Measurements from ENCODE around the gene OR2T29. TPM values are rescaled to one million over a fixed set of nuclear protein-coding genes. Genes with fewer than 3 reads are reported as not detected.

The OR2T29 gene
- total and polyA plus RNA-seq, 2 experiments from 2014 or later = not detected

DNA sequence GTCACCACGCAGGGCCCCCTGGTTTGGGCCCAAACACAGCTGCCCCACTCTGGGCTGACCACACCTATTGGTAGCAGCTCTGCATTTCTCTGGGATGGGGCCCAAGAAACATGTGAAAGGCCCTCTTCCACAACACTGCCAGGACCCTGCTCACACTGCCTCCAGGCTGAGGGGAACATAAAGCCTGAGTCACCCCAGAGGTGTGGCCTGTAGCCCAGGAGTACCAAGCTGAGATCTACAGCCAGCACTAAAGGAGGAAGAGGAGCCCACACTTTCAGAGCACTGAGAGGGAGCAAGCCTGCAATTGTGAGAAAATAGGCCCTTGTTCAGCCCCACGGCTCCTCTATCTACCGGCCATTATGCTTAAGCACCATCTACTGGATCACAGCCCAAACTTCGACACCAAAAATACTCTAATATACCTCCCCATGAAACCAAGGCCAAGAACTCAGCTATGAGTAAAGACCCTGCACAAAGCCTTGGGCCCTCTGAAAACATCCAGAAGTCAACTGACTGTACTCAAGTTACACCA is 49.4 kb upstream of the OR2T29 start (continued):
- no peak for TF ChIP-seq REST (IDR thresholded peaks at IDR 0.05; ENCODE audit: unreplicated experiment)

DNA sequence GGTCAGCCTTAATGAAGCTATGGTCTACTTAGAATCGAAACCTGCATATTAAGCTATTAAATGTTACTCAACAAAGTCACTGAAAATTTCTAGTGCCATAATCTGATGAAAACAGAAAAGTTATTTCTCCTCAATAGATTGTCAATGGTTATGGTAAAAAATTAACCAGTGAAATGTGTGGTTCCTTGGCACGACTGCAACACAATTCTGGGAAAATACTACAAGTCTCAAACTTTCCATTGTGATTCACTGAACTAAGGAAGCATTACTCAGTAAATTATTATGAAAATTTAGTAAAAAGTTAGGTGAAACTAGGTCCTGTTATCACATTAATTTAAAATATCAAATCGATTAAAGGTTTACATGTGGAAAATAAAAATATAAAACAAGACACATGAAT is 47.7 kb upstream of the OR2T29 start:
- Mint-ChIP-seq H3K4me1 (no peaks in the 10 kb centered on the region), H3K36me3 (ENCODE audit: low read depth) (peaks cover 26% of the 10 kb centered on the region)
- TF ChIP-seq, protein P1, sequence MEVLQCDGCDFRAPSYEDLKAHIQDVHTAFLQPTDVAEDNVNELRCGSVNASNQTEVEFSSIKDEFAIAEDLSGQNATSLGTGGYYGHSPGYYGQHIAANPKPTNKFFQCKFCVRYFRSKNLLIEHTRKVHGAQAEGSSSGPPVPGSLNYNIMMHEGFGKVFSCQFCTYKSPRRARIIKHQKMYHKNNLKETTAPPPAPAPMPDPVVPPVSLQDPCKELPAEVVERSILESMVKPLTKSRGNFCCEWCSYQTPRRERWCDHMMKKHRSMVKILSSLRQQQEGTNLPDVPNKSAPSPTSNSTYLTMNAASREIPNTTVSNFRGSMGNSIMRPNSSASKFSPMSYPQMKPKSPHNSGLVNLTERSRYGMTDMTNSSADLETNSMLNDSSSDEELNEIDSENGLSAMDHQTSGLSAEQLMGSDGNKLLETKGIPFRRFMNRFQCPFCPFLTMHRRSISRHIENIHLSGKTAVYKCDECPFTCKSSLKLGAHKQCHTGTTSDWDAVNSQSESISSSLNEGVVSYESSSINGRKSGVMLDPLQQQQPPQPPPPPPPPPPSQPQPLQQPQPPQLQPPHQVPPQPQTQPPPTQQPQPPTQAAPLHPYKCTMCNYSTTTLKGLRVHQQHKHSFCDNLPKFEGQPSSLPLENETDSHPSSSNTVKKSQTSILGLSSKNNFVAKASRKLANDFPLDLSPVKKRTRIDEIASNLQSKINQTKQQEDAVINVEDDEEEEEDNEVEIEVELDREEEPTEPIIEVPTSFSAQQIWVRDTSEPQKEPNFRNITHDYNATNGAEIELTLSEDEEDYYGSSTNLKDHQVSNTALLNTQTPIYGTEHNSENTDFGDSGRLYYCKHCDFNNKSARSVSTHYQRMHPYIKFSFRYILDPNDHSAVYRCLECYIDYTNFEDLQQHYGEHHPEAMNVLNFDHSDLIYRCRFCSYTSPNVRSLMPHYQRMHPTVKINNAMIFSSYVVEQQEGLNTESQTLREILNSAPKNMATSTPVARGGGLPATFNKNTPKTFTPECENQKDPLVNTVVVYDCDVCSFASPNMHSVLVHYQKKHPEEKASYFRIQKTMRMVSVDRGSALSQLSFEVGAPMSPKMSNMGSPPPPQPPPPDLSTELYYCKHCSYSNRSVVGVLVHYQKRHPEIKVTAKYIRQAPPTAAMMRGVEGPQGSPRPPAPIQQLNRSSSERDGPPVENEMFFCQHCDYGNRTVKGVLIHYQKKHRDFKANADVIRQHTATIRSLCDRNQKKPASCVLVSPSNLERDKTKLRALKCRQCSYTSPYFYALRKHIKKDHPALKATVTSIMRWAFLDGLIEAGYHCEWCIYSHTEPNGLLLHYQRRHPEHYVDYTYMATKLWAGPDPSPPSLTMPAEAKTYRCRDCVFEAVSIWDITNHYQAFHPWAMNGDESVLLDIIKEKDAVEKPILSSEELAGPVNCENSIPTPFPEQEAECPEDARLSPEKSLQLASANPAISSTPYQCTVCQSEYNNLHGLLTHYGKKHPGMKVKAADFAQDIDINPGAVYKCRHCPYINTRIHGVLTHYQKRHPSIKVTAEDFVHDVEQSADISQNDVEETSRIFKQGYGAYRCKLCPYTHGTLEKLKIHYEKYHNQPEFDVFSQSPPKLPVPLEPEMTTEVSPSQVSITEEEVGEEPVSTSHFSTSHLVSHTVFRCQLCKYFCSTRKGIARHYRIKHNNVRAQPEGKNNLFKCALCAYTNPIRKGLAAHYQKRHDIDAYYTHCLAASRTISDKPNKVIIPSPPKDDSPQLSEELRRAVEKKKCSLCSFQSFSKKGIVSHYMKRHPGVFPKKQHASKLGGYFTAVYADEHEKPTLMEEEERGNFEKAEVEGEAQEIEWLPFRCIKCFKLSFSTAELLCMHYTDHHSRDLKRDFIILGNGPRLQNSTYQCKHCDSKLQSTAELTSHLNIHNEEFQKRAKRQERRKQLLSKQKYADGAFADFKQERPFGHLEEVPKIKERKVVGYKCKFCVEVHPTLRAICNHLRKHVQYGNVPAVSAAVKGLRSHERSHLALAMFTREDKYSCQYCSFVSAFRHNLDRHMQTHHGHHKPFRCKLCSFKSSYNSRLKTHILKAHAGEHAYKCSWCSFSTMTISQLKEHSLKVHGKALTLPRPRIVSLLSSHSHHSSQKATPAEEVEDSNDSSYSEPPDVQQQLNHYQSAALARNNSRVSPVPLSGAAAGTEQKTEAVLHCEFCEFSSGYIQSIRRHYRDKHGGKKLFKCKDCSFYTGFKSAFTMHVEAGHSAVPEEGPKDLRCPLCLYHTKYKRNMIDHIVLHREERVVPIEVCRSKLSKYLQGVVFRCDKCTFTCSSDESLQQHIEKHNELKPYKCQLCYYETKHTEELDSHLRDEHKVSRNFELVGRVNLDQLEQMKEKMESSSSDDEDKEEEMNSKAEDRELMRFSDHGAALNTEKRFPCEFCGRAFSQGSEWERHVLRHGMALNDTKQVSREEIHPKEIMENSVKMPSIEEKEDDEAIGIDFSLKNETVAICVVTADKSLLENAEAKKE (CRISPR knock-in tag; IDR thresholded peaks at IDR 0.05) = no peak
- TF ChIP-seq CTCF (conservative IDR thresholded peaks at IDR 0.05; ENCODE audit: low read depth in 2 of 2) (no peak), STAT1 (IDR thresholded peaks at IDR 0.05; ENCODE audit: unreplicated experiment) (no peak), EZH2 (IDR thresholded peaks at IDR 0.05; ENCODE audit: low read depth, unreplicated experiment) (no peak), CREB1 (CRISPR knock-in tag; IDR thresholded peaks at IDR 0.05; ENCODE audit: low read depth) (no peak), ZNF114 (CRISPR knock-in tag; IDR thresholded peaks at IDR 0.05) (no peak), JUNB (IDR thresholded peaks at IDR 0.05; ENCODE audit: unreplicated experiment) (no peak), NANOG (IDR thresholded peaks at IDR 0.05; ENCODE audit: borderline replicate concordance) (no peak), POLR2AphosphoS5 (IDR thresholded peaks at IDR 0.05; ENCODE audit: low read depth) (no peak), EZH2phosphoT487 (IDR thresholded peaks at IDR 0.05; ENCODE audit: unreplicated experiment) (no peak)
- TF ChIP-seq, protein P2, sequence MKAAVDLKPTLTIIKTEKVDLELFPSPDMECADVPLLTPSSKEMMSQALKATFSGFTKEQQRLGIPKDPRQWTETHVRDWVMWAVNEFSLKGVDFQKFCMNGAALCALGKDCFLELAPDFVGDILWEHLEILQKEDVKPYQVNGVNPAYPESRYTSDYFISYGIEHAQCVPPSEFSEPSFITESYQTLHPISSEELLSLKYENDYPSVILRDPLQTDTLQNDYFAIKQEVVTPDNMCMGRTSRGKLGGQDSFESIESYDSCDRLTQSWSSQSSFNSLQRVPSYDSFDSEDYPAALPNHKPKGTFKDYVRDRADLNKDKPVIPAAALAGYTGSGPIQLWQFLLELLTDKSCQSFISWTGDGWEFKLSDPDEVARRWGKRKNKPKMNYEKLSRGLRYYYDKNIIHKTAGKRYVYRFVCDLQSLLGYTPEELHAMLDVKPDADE (IDR thresholded peaks at IDR 0.05) = no peak

More for the DNA sequence above, 47.7 kb upstream of the OR2T29 start:
- no peak overlapping the region for H3K4me2 ChIP-seq
- no peak overlapping the region for H3K27ac ChIP-seq (ENCODE audit: low read depth)
- no peaks in the 10 kb centered on the region for H3F3A ChIP-seq (replicated peaks; ENCODE audit: low read depth)
- Mint-ChIP-seq H3K27me3 (ENCODE audit: insufficient read depth, low read depth, poor library complexity) (no peaks in the 10 kb centered on the region), H3K9me3 (peaks cover 88% of the 10 kb centered on the region), H3K27ac (no peak overlapping the region), H3K4me3 (no peak overlapping the region)
- no peaks in the 10 kb centered on the region for H3K9me2 ChIP-seq (ENCODE audit: insufficient read depth)
- no peak overlapping the region for H3K4me3 ChIP-seq
- DNase-seq (ENCODE audit: low spot score) (no peak), ATAC-seq (no peak)
- H3K27me3 ChIP-seq (ENCODE audit: insufficient read depth) = no peaks in the 10 kb centered on the region
- H2AFZ ChIP-seq = no peak overlapping the region
- no peaks in the 10 kb centered on the region for H3K79me2 ChIP-seq (replicated peaks; ENCODE audit: insufficient read depth)
- H3K36me3 ChIP-seq (ENCODE audit: insufficient read depth) = 0 out of 2 replicates have a peak, but pooled peaks cover 4% of the 10 kb centered on the region
- H3K4me1 ChIP-seq (ENCODE audit: insufficient read depth) = no peaks in the 10 kb centered on the region
- no peaks in the 10 kb centered on the region for H4K20me1 ChIP-seq (replicated peaks; ENCODE audit: insufficient read depth)

Data from GM23338 (cell line).